Keratinocyte (primary cell): ENCODE measurements around the gene SMIM3. TPM values are rescaled to one million over a fixed set of nuclear protein-coding genes. Genes with fewer than 3 reads are reported as not detected.

Source experiments
- DNase-seq: peaks from one replicate; pipeline ENCODE4 v3.0.0-alpha.2; 2011; ENCODE audit warnings: low read depth, missing footprints, low spot score
- FAIRE-seq: peaks from 2 replicates; lab custom pipeline; 2011; peaks lifted over from hg19 to GRCh38; lab: Jason Lieb, UNC
- H2AFZ ChIP-seq: 2 replicates; pipeline ENCODE4 v1.6.0; 2012; ENCODE audit warnings: low read length, control low read depth, inconsistent platforms; ENCODE audit not compliant: control insufficient read depth
- H3K27ac ChIP-seq: 2 replicates; pipeline ENCODE4 v1.5.1; 2011; ENCODE audit warnings: low read length; ENCODE audit not compliant: control insufficient read depth, insufficient read depth
- H3K27me3 ChIP-seq: 3 replicates; pipeline ENCODE4 v1.6.0; 2011; ENCODE audit warnings: low read length; ENCODE audit not compliant: control insufficient read depth, insufficient read depth; ENCODE audit errors: extremely low read depth
- H3K36me3 ChIP-seq, 2 experiments: 2 replicates in 1 of 2; 3 replicates in 1 of 2; pipeline ENCODE4 v1.5.1; 2011; ENCODE audit warnings: low read length in 2 of 2, mild to moderate bottlenecking in 1 of 2; ENCODE audit not compliant: control insufficient read depth in 2 of 2, insufficient read depth in 2 of 2; ENCODE audit errors: extremely low read depth in 1 of 2
- H3K4me1 ChIP-seq: 3 replicates; pipeline ENCODE4 v1.5.1; 2011; ENCODE audit warnings: low read length; ENCODE audit not compliant: control insufficient read depth, insufficient read depth; ENCODE audit errors: extremely low read depth
- H3K4me2 ChIP-seq: 3 replicates; pipeline ENCODE4 v1.6.0; 2011; ENCODE audit warnings: low read depth, low read length; ENCODE audit not compliant: control insufficient read depth, insufficient read depth; ENCODE audit errors: extremely low read depth
- H3K4me3 ChIP-seq, 3 experiments: fragments of 200-600 bp in 1 of 3; sonication (generic) in 1 of 3; 2 replicates in 2 of 3; 3 replicates in 1 of 3; pipeline ENCODE4 v1.5.1; 2011 to 2016; ENCODE audit warnings: low read length in 3 of 3, mild to moderate bottlenecking in 3 of 3, control low read depth in 2 of 3, inconsistent platforms in 1 of 3, low read depth in 1 of 3, mixed read lengths in 1 of 3, mixed run types in 1 of 3, moderate library complexity in 1 of 3; ENCODE audit not compliant: control insufficient read depth in 2 of 3, insufficient read depth in 2 of 3; ENCODE audit errors: extremely low read depth in 1 of 3
- H3K79me2 ChIP-seq: 2 replicates; pipeline ENCODE4 v1.6.0; 2012; ENCODE audit warnings: low read length; ENCODE audit not compliant: control insufficient read depth, insufficient read depth
- H3K9ac ChIP-seq: 3 replicates; pipeline ENCODE4 v1.6.0; 2011; ENCODE audit warnings: low read length; ENCODE audit not compliant: control insufficient read depth, insufficient read depth; ENCODE audit errors: extremely low read depth
- H3K9me1 ChIP-seq: 3 replicates; pipeline ENCODE4 v1.6.0; 2011; ENCODE audit warnings: low read length; ENCODE audit not compliant: control insufficient read depth, insufficient read depth; ENCODE audit errors: extremely low read depth
- H3K9me3 ChIP-seq: 2 replicates; pipeline ENCODE4 v1.5.1; 2012; ENCODE audit warnings: low read depth, low read length; ENCODE audit not compliant: control insufficient read depth
- H4K20me1 ChIP-seq: 3 replicates; pipeline ENCODE4 v1.6.0; 2011; ENCODE audit warnings: low read length; ENCODE audit not compliant: control insufficient read depth, insufficient read depth; ENCODE audit errors: extremely low read depth
- EZH2 ChIP-seq: IDR thresholded peaks from one replicate; pipeline ENCODE4 v1.6.1; 2012; ENCODE audit warnings: inconsistent platforms, mild to moderate bottlenecking, low read length, moderate library complexity
- dilution Hi-C: fragments of 300-500 bp; cut with MboI; formaldehyde crosslinking; loops from one replicate; pipeline ENCODE4 v1.7.0; 2020; ENCODE audit warnings: low sequenced_read_pairs; ENCODE audit not compliant: extremely low pct_ligation_motif_present
- polyA plus RNA-seq, 5 experiments: library from polyadenylated mRNA; depleted of rRNA in 3 of 5; stranded (reverse) in 3 of 5; stranded (forward) in 1 of 5; unstranded in 1 of 5; fragments of >200 nt; gene quantifications; 1 replicate in 1 of 5; 2 replicates in 3 of 5; 3 replicates in 1 of 5; pipeline versions ENCODE4 v1.2.1 to v1.2.3, GENCODE V29; 2011 to 2012; ENCODE audit warnings: missing spikeins in 2 of 5, low read depth in 1 of 5, low replicate concordance in 1 of 5
- TF ChIP-seq, protein P1 (sequence below), 3 experiments: IDR thresholded peaks in 1 of 3; conservative IDR thresholded peaks in 1 of 3; optimal IDR thresholded peaks in 1 of 3; 2 replicates in 2 of 3; 3 replicates in 1 of 3; pipeline versions ENCODE3 to v1.5.1; 2011; ENCODE audit warnings: low read length in 3 of 3, mild to moderate bottlenecking in 3 of 3, moderate library complexity in 2 of 3, control low read depth in 1 of 3, inconsistent platforms in 1 of 3; ENCODE audit not compliant: insufficient read depth in 2 of 3; ENCODE audit errors: extremely low read depth in 1 of 3

The SMIM3 gene
- polyA plus RNA-seq, 1 donor (not counting 4 experiments of a cell fraction or from before 2014, with no cell fraction given), result 29.7 TPM

DNA sequence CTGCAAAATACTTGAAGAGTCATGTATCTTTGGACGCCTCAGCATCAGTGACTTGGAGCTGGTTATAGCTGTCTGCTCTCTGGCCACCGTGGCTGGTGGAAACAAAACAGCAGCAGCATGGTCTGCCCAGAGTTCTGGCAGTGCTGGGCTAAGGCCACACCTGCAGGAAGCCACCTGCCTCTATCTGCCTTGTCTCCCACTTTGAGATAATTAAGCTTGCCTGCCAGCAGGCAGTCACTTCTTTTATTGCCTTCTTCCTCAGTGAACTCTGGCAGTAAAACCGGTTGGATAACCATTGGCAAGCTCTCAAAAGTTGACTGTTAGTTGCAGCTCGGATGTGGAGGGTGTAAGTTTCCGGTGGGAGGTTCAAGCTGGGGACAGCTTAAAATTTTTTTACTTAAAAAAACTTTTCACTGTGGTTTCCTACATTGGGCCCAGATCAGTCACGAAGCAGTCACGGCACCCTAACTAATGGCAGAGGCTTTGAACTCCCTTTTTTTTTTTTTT, 4.9 kb downstream of the SMIM3 start:
- H4K20me1 ChIP-seq, result no peaks in the 10 kb centered on the region
- H3K9me3 ChIP-seq, result no peaks in the 10 kb centered on the region
- peaks cover 68% of the 10 kb centered on the region for H3K79me2 ChIP-seq
- no peak overlapping the region for H3K4me3 ChIP-seq
- peaks cover 43% of the 10 kb centered on the region for H3K4me1 ChIP-seq
- H2AFZ ChIP-seq, result no peak overlapping the region
- no peak overlapping the region for H3K9ac ChIP-seq
- H3K9me1 ChIP-seq, result peaks cover 6% of the 10 kb centered on the region
- peak overlapping the region; percentile 63 for H3K4me2 ChIP-seq
- H3K27me3 ChIP-seq, result no peaks in the 10 kb centered on the region
- DNase-seq, result no peak
- peak overlapping the region; percentile 59 for H3K27ac ChIP-seq
- dilution Hi-C loops, result no loop called here
- FAIRE-seq, result peak; percentile 93
- TF ChIP-seq EZH2, result no peak
- TF ChIP-seq, protein P1, sequence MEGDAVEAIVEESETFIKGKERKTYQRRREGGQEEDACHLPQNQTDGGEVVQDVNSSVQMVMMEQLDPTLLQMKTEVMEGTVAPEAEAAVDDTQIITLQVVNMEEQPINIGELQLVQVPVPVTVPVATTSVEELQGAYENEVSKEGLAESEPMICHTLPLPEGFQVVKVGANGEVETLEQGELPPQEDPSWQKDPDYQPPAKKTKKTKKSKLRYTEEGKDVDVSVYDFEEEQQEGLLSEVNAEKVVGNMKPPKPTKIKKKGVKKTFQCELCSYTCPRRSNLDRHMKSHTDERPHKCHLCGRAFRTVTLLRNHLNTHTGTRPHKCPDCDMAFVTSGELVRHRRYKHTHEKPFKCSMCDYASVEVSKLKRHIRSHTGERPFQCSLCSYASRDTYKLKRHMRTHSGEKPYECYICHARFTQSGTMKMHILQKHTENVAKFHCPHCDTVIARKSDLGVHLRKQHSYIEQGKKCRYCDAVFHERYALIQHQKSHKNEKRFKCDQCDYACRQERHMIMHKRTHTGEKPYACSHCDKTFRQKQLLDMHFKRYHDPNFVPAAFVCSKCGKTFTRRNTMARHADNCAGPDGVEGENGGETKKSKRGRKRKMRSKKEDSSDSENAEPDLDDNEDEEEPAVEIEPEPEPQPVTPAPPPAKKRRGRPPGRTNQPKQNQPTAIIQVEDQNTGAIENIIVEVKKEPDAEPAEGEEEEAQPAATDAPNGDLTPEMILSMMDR (optimal IDR thresholded peaks at IDR 0.05 in 1 of 3, IDR thresholded peaks at IDR 0.05 in 1 of 3, conservative IDR thresholded peaks at IDR 0.05 in 1 of 3; ENCODE audit: extremely low read depth in 1 of 3, insufficient read depth in 2 of 3, low read length in 3 of 3), result no peak
- H3K36me3 ChIP-seq, result peaks cover 0 to 7% of the 10 kb centered on the region in 2 experiments

DNA sequence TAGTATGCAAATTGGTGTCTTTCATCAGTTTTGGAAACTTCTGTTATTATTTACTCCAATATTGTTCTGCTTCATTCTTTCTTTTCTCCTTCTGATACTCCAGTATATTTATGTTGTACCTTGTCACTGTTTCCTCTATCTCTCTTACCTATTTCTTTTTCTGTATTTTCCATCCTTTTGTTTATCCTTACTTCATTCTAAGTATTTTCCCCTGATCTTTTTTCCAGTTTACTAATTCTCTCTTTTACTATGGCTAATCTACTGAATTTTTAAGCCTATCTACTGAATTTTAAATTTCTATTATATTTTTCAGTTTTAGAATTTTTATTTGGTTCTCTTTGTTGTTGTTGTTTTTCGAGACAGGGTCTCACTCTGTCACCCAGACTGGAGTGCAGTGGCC, 7.4 kb downstream of the SMIM3 start:
- TF ChIP-seq EZH2, result no peak
- TF ChIP-seq, protein P1 (optimal IDR thresholded peaks at IDR 0.05 in 1 of 3, IDR thresholded peaks at IDR 0.05 in 1 of 3, conservative IDR thresholded peaks at IDR 0.05 in 1 of 3; ENCODE audit: extremely low read depth in 1 of 3, insufficient read depth in 2 of 3, low read length in 3 of 3), result no peak

More for the DNA sequence above, 7.4 kb downstream of the SMIM3 start:
- H3K9ac ChIP-seq, result no peak overlapping the region
- DNase-seq, result no peak
- H3K9me3 ChIP-seq, result no peaks in the 10 kb centered on the region
- H3K79me2 ChIP-seq, result peaks cover 58% of the 10 kb centered on the region
- no peak overlapping the region for H2AFZ ChIP-seq
- no peaks in the 10 kb centered on the region for H3K27me3 ChIP-seq
- no peaks in the 10 kb centered on the region for H4K20me1 ChIP-seq
- no peak for FAIRE-seq
- no peak overlapping the region for H3K4me2 ChIP-seq
- dilution Hi-C loops, result no loop called here
- peaks cover 0 to 7% of the 10 kb centered on the region in 2 experiments for H3K36me3 ChIP-seq
- no peak overlapping the region for H3K27ac ChIP-seq
- peaks cover 2% of the 10 kb centered on the region for H3K9me1 ChIP-seq
- H3K4me1 ChIP-seq, result peaks cover 55% of the 10 kb centered on the region
- H3K4me3 ChIP-seq, result no peak overlapping the region
